Cerebellar nuclear complex (tissue), 1 donor: ENCODE measurements around the gene CYP46A1.

ENCODE experiments used
- DNase-seq, 2 experiments: peaks; one replicate each; lab custom pipeline; 2025; lab: John Stamatoyannopoulos, UW

CYP46A1 gene

GRCh38 chr14:99715266-99716000, 31.3 kb downstream of the CYP46A1 start:
- DNase-seq, result no peak

GRCh38 chr14:99716091-99716849, 32.2 kb downstream of the CYP46A1 start:
- DNase-seq, result no peak

- no peak for DNase-seq
Measured at GRCh38 chr14:99716850-99717681, 33.0 kb downstream of the CYP46A1 start.

GRCh38 chr14:99717682-99718013, 33.5 kb downstream of the CYP46A1 start:
- DNase-seq, result no peak

- DNase-seq, result no peak
Measured at GRCh38 chr14:99718031-99718810, 34.1 kb downstream of the CYP46A1 start.

GRCh38 chr14:99718811-99719192, 34.7 kb downstream of the CYP46A1 start:
- DNase-seq, result no peak

- DNase-seq, result no peak
Measured at GRCh38 chr14:99720941-99721791, 37.1 kb downstream of the CYP46A1 start.

- no peak for DNase-seq
Measured at GRCh38 chr14:99721792-99722516, 37.9 kb downstream of the CYP46A1 start.

- no peak for DNase-seq
Measured at GRCh38 chr14:99722741-99723140, 38.6 kb downstream of the CYP46A1 start.

GRCh38 chr14:99724196-99724891, 40.2 kb downstream of the CYP46A1 start:
- DNase-seq, result no peak

- DNase-seq, result no peak
Measured at GRCh38 chr14:99724939-99725773, 41.1 kb downstream of the CYP46A1 start.

- no peak for DNase-seq
Measured at GRCh38 chr14:99725774-99726537, 41.9 kb downstream of the CYP46A1 start.

- DNase-seq, result no peak
Measured at GRCh38 chr14:99726538-99727095, 42.5 kb downstream of the CYP46A1 start.

- no peak for DNase-seq
Measured at GRCh38 chr14:99727096-99727870, 43.2 kb downstream of the CYP46A1 start.

GRCh38 chr14:99728231-99728920, 44.3 kb downstream of the CYP46A1 start:
- DNase-seq, result no peak

- no peak for DNase-seq
Measured at GRCh38 chr14:99728981-99729451, 44.9 kb downstream of the CYP46A1 start.
